SW 1271 (cell line): ENCODE data around the gene VAPA.

Source experiments
- DNase-seq, 2 experiments: peaks; one replicate each; lab custom pipeline; 2025; lab: John Stamatoyannopoulos, UW

The VAPA gene

DNA sequence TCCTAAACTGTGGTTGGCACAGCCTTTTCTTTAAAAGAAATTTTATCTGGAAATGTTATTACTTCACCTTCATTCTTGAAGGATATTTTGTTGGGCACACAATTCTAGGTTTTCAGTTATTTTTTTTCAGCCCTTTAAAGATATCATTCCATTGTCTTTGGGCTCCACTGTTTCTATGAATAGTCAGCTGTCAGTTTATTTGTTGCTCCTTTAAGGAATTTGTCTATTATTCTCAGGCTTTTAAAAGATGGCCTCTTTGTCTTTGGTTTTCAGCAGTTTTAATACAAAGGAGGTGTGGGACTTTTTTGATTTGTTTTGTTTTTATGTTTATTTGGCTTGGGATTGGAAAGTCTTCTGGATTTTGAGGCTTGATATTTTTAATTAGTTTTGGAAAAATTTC, 61.8 kb downstream of the VAPA start:
- DNase-seq = no peak

DNA sequence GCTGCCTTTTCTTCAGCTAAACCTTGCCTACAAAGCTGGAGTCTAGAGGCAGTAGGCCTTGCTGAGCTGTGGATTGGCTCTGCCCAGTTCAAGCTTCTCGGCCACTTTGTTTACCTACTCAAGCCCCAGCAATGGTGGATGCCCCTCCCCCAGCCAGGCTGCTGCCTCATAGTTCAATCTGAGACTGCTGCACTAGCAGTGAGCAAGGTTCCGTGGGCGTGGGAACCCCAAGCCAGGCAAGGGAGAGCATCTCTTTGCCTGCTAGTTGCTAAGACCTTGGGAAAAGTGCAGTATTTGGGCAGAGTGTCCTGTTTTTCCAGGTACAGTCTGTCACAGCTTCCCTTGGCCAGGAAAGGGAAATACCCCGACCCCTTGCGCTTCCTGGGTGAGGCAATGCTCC, 68.9 kb downstream of the VAPA start:
- no peak for DNase-seq

DNA sequence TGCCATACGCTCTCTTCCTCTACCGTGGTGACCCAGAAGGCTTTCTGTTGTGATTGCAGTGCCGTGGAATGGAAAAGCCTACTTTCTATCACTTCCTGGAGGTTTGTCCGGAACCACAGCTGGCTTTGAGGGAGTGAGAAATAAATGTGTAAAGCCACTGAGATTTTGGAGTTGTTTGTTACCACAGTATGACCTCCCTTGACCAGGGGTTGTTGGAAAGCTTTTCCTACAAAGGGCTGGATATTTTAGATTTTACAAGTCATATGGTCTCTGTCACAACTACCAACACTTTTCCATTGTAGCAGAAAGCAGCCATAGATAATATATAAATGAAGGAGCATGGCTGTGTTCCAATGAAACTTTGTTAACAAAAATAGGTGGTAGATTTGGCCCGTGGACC, 70.3 kb downstream of the VAPA start:
- DNase-seq = no peak

DNA sequence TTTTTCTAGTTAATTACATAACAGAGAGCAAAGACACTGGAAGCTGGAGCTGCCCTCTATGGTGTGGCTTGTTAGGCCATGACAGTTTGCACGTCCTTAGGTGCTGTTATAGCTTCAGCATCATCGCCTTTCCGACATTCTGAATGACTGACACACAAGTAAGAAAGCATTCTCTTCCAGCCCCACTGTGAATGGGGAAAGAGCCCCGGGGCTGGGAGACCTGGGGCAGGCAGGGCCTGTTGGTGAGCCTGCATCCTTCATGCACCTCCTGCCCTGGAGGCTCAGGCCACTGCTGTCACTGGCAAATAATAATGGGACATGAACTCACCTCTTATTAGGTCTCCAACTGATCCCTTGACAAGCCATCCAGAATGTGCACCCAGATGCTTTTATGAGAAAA, 71.8 kb downstream of the VAPA start:
- DNase-seq = no peak

DNA sequence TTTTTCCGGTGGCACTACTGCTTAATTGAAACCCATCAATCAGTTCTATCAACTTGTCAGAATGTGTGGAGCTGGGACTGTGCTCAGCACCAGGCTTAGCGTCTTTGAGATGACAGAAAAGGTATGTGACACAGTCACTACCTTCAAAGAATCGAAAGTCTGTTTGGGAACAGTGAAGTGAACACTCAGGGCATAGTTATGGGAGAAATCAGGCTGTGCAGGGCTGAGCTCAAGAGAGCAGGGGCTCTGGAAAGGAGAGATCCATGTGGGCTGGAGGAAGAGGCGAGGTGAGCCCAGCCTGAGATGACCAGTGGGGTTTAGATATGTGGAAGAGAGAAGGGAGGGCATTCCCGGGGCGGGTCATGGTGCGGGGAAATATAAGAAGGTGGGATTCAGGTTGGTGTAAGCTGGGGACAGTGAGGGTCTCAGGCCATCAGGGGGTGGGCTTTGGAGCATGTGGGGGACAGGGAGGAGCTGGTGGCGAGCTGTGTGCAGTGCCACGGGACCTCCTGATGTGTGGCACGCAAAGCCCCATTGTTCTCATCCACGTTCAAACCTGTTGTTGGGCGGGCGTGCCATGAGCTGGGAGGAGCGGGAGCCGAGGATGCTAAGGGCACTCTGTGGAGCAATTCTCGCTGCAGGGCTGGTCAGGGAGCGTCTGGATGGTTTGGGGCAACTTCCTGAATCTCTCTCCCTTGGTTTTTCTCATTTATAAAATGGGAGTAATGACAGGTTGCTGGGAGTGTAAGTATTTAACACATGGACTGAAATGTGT, 72.5 kb downstream of the VAPA start:
- DNase-seq = no peak

DNA sequence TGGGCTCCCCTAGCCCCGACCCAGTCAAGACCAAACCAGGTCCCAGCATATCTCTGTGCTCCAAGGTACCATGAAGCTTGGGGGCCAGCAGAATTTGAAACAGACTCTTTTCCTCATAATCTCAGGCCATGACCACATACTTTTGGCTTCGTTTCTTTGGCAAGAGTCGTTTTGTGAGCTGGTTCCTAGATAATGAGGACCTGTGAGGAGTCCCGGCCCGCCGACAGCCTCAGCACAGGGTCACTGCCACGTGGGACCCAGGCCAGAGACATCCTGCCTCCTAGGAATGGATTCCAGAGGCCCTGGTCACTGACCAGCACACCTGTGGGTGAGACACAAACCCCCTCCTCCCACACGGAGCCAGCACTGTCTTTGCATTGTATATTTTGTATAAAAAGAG, 73.5 kb downstream of the VAPA start:
- DNase-seq = no peak

DNA sequence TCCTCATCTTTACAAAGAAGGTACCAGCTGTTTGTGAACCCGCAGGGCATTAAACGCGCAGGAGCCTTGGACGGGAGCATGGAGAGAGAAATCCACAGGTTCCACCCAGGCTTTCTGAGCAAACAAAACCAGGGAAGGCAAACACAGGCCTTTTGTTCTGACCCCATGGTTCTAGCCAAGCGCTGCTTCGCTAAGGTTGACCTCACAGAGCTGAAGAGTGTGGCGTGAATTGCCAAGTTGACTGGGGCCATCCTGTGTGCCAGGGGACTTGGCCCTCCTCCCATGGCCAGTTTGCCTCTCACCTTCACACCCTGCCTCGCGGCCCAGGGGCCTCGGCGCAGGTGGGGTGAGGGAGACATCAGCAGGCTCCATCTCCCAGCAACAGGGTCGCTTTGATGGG, 74.1 kb downstream of the VAPA start:
- DNase-seq = no peak

DNA sequence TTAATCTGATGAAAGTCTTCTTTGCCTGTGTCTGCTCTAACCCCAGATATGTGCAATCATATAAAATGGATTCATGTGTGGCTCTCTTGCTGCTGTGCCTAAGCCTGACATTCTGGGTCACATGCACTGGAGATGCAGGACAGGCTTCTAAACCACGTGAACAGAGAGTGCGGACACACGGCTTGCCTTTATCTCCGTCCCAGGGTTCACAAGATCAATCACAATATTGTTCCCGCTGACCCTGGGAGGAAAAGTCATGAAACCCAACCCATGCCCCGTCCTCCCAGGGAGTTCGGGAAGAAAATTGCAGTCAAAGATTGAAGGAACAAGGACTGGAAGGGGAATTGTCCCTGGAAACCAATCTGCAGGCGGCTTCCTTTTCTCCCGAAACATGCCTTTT, 74.8 kb downstream of the VAPA start:
- no peak for DNase-seq

DNA sequence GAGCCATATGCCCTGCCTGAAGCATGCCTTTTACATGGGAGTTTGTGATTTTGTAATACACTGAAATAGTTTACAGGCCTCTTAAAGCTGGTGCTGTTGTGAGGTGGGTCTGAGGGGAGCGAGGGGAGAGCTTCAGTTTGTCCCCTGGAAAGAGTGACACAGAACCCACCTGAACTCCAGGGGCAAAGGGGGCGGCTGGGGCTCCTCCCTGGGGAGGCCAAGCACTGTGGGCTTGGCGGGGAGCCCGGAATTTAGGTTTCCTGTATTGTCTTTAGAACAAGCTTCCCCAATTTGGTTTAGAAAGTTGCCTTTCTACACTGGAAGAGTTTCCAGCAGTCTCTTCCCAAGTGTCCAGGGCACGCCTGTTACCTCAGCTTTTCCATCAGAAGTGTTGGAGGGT, 75.7 kb downstream of the VAPA start:
- no peak for DNase-seq

DNA sequence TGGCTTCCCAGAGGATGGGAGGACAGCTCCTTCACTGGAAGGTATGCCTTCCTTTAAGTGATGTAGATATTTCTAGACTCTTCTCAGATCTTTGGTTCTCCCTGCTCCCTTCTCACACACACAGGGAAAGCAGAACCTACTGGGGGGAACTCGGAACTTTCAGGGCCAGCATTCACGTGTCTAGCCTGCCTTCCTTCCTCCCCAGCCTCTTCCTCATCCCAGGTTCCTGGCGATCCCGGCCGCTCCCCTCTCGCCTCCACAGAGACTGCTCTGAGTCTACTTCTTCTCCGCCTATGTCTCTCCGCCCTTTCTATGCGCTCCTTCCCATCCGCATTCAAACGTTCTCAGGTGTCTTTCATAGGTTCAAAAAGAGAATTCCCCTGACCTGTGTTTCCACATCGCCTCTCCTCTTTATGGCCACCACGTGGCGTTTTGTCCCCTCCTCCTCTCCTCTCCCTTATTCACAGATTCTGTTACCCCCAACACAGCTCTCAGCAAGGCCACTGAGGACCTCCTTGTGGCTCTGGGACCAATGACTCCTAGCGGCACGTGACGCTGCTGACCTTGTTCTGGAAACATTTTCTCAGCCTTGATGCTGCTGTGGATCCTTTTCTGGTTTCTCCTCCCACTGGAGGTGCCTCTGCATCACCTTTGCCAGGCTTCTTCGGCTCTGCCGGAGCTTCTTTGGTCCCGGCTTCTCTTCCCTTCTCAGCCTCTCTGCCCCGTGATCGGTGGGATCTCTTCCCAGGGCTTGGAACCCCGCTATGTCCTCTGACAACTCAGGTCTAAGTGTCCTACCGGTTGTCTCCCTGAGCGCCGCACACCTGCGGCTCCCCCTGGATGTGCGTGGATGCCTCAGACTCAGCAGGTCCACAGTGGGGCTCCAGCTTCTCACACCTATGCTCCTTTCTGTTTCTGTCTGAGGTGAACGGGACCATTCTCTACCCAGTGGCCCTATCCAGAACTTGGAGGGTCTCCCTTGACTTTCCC, 77.5 kb downstream of the VAPA start:
- DNase-seq = no peak

DNA sequence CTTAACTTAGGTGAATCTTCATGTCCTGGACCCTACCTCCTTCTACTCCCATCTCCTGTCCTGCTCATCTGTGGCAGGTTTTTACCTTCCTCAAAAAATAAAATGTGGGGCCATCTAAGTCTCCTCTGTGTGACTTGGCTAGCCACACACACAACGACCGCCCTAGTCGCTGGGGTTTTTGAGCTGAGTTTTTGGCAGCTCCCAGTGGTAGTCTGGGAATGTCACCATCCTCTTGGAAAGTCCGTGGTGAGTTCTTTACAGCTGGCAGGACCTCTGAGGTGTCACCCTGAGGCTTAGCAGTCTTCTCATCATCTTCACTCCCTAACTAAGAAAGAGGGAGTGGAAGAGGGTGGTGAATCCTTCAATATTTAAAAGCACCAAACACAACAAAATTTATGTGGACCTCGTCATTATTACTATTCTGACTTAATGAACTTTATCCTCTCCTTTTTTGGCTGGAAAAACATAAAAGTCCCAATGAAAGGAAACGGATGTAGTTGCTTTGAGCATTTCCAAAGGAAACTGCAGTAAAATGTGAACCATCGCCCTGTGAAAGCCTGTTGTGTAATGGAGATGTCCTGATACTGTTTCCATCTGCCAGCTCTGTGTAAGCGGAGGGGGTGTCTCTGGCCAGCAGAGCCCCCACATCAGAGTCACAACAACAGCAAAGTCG, 78.6 kb downstream of the VAPA start:
- DNase-seq = no peak

DNA sequence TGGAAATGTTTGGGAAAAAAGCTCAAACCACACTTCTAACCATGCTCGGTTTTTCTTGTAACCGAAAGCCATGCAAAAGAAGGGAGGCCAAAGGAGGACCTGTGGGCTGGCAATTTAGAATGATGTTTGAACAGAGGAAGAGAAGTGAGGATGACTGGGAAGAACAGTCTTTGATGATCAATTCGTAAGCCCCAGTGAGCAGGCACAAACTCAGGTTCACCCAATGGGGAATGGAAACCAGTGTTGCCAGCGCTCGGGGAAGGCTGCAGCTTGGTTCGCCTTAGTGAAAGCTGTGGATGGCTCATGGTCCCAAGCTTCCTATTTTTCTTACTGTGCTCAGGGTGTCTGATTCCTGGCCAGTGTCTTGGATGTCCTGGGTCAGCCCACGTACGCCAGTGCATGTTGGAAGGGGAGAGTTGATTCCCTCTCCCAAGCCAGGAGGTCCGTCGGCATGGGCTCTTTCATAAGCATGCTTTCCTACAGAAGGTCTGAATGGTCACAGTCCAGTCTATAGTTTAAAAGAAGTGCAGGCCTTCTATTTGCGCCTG, 79.2 kb downstream of the VAPA start:
- DNase-seq = no peak

DNA sequence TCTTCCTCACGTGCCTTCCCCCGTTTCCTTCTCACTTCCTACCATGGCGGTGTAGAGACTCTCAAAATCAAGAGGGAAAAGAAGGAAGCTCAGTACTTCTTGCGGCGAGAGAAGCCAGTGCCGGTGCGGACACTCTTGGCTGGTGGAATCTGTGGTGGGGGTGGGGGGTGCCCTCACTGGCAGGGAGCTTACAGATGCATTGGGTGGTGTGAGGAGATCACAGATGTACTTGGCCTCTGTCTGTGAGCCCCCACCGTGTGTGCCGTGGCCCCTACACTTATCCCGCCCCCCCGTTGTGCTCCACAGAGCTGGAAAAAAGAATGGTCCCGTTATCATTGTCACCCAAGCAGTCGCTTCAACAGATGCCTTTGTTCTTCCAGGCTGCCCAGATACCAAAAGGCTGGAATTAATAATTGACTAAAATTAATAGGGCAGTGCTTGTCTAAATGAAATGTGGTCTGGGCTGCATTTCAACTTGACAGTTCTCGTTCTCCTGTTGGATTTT, 79.8 kb downstream of the VAPA start:
- no peak for DNase-seq

DNA sequence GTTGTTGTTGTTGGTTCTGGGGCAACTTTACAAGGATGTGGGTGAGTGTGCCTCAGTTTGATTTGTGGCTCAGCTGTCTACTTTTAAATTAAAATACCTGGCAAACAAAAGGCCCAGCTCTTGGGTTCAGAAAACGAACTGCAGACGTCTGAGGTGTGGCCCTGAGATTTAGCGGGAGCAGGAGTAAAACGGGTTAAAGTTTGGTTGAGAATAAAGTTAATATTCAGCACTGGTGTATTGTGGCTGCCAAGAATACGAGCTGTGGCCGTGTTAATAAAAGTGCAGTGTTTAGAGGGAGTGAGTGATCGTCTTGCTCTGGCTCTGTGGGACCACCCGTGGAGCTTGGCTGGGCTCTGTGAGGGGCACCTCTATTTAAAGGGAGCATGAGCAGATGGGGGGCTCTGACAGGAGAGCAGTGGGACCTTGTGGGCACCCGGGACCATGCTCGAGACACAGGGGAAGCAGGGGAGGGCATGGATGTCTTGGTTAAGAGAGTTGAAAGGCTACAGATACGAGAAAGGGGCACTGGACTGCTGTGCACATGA, 80.3 kb downstream of the VAPA start:
- no peak for DNase-seq

DNA sequence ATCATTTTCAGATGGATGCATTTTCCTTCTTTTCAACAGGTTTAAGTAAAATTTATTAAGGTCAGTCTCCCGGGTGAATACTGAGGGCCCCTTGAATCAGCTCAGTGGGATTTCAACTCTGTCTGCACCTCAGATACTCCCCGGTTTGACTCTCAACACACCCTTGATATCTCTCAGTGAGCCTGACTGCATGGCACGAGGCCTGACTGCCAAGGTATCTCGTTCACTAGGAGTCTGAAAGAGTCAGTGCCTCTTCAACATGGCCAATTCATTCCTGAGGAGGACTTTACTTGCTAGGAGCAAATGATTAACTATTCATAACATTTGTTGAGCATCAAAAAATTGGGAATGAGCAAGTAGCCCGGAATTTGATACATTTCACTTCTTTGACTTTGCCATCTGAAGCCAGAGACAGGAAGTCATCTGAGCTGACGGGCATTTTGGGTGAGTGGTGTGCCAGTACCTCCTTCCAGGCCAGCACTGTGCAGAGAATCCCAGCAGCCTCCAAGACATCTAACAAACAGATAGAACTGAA, 81.0 kb downstream of the VAPA start:
- no peak for DNase-seq

DNA sequence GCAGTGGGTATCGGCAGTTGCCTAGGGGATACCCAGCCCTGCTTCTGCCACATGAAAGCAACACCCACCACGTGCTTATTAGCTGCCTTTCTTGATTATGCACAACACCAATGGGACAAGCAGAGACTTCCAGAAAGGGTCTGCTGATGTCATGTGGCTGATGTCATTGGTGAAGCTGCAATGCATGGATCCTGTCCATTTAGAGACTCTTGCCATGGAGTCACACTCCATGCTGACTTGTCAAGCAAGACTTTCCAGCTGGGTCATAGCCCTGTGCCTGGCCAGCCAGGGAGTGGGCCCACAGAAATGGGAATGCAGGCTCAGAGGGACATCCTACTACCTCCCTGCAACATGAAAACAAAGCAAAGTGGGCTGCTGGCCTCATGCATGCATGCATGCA, 81.8 kb downstream of the VAPA start:
- no peak for DNase-seq

DNA sequence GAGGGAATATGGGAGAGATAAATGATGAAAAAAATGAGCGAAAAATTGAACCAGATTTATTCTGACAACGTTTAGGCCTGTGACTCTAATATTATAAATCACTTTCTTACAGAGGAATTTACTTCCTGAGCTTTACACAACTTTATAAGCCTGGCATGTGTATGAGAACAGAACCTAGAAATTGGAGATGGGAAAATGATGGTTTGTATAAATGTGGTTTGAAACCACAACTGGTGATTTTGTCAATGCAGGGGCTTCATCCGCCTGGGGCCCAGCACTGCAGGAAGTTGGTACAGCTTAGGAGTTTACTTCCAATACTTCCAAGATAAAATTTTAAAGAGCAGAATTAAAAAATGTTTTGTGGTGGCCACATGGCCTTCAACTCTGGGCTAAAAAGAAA, 82.3 kb downstream of the VAPA start:
- DNase-seq = no peak

DNA sequence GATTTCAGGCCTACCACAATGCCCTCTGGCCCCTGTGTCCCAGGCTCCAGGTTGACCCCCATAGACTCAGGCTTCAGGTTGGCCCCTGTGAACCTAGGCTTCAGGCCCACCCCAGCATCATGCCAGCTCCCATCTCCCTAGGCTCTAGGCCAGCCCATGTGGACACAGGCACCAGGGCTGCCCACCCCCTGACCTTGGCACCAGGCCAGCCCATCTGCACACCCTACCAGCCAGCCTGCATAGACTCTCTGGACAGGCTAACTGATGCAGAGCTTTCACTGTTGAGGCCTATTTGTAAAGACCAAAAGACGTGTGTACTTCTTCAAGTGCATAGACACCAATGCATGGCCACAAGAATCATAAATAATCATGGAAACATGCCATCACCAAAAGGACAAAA, 83.9 kb downstream of the VAPA start:
- DNase-seq = no peak

DNA sequence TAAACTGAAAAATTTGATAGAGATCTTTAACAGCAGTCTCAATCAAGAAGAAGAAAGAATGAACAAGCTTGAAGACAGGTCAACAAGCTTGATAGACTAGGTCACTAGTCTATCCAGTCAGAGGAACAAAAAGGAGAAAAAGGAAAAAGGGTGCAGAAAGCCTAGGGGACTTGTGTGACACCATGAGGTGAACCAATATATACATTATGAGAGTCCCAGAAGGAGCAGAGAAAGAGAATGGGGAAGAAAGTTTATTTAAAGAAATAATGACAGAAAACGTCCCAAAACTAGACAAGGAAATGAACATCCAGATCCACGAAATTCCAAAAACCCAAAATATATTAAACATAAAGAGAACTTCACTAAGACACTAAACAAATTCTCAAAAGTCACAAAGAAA, 84.5 kb downstream of the VAPA start:
- no peak for DNase-seq

DNA sequence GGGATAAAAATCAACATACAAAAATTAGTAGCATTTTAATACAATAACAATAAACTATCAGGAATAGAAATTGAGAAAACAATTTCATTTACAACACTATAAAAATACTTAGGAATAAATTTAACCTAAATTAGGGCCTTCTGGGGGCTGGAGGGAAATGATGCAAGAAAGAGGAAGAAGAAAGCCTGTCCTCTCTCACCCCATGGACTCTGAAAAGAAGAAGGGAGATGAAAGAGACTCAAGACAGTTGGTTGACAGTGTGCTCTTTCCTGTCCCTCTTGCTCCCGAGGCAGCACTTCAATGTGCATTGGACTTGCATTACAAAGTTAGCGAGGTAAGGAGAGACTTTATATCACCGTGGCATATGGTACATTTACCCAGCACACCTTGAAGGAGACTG, 88.5 kb downstream of the VAPA start:
- no peak for DNase-seq

DNA sequence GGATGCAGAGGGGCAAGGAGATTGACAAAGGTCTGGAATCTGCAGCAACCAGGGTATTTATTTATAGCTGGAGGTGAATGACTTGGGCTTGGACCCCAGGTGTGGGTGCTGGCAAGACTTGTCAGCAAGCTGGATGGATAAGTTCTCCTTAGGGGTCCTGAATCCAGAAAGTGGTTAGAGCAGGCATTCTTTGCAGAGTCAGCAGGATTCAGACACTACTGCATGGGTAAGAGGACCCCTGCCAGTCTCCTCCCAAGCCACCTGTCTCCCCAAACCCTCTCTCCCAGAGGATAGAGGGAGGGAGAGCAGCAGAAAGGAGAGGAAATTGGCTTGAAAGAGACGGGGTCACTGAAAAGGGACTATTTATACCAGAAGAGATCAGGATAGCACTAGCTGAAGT, 89.5 kb downstream of the VAPA start:
- no peak for DNase-seq

DNA sequence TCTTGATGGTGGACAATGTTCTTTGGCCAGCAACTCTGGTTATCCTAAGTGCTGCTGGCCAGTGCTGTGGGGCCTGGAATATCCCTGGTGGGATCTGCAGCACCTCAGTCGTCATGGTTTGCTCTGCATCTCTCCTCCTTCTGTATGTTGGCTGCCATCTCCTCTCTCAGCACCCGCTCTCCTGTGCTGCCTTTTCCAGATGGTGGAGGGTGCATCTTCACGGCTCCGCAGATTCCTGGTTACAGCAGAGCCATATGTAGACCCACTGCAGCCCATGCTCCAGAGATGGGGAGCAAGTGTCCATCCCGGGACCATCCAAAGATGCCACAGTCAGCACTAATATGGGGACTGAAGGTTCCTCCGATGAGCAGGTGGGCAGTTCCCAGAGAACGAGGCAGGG, 90.0 kb downstream of the VAPA start:
- no peak for DNase-seq
